H9 (cell line): ENCODE data around the gene SYNJ1. TPM values are rescaled to one million over a fixed set of nuclear protein-coding genes. Genes with fewer than 3 reads are reported as not detected.

Experiments
- DNase-seq: peaks from one replicate; pipeline ENCODE4 v3.0.0-alpha.2; 2017
- H2AFZ ChIP-seq: one replicate; pipeline ENCODE4 v1.6.1; 2013; ENCODE audit warnings: mild to moderate bottlenecking, low read length, control low read depth, moderate library complexity
- H2AK5ac ChIP-seq: 2 replicates; pipeline ENCODE4 v1.6.1; 2013; ENCODE audit warnings: low read length, control low read depth, mixed read lengths; ENCODE audit not compliant: insufficient read length
- H2BK120ac ChIP-seq: one replicate; pipeline ENCODE4 v1.6.1; 2013; ENCODE audit warnings: low read depth, mild to moderate bottlenecking, low read length, control low read depth, inconsistent platforms; ENCODE audit not compliant: poor library complexity, severe bottlenecking
- H2BK12ac ChIP-seq: 2 replicates; pipeline ENCODE4 v1.6.1; 2013; ENCODE audit warnings: low read length, control low read depth, mixed read lengths, low read depth; ENCODE audit not compliant: insufficient read length
- H2BK15ac ChIP-seq: 2 replicates; pipeline ENCODE4 v1.6.1; 2013; ENCODE audit warnings: low read depth, low read length, control low read depth
- H2BK20ac ChIP-seq: one replicate; pipeline ENCODE4 v1.6.1; 2013; ENCODE audit warnings: low read depth, mild to moderate bottlenecking, low read length, control low read depth, inconsistent platforms; ENCODE audit not compliant: poor library complexity, severe bottlenecking
- H2BK5ac ChIP-seq: 2 replicates; pipeline ENCODE4 v1.6.1; 2013; ENCODE audit warnings: low read length, control low read depth, mixed read lengths; ENCODE audit not compliant: insufficient read length
- H3K14ac ChIP-seq: 2 replicates; pipeline ENCODE4 v1.6.1; 2013; ENCODE audit warnings: low read length, control low read depth; ENCODE audit not compliant: insufficient read depth
- H3K18ac ChIP-seq: 2 replicates; pipeline ENCODE4 v1.6.1; 2013; ENCODE audit warnings: low read depth, mild to moderate bottlenecking, mixed read lengths, low read length, control low read depth; ENCODE audit not compliant: insufficient read length
- H3K23ac ChIP-seq: 2 replicates; pipeline ENCODE4 v1.6.1; 2013; ENCODE audit warnings: low read length, control low read depth, mixed read lengths, low read depth; ENCODE audit not compliant: insufficient read length
- H3K23me2 ChIP-seq: 2 replicates; pipeline ENCODE4 v1.6.1; 2013; ENCODE audit warnings: low read depth, mild to moderate bottlenecking, mixed read lengths, low read length, control low read depth; ENCODE audit not compliant: insufficient read length, poor library complexity, severe bottlenecking
- H3K27ac ChIP-seq: 2 replicates; pipeline ENCODE4 v1.5.1; 2013; ENCODE audit warnings: low read length, control low read depth, mixed read lengths, low read depth; ENCODE audit not compliant: insufficient read length
- H3K27me3 ChIP-seq: 2 replicates; pipeline ENCODE4 v1.6.1; 2013; ENCODE audit warnings: low read length, control low read depth, inconsistent platforms; ENCODE audit not compliant: insufficient read depth
- H3K4ac ChIP-seq: 2 replicates; pipeline ENCODE4 v1.6.1; 2013; ENCODE audit warnings: low read depth, mild to moderate bottlenecking, control low read depth, inconsistent platforms, low read length, moderate library complexity
- H3K4me1 ChIP-seq: 2 replicates; pipeline ENCODE4 v1.6.1; 2013; ENCODE audit warnings: low read length, control low read depth, inconsistent platforms; ENCODE audit not compliant: insufficient read depth
- H3K4me2 ChIP-seq: 2 replicates; pipeline ENCODE4 v1.6.1; 2013; ENCODE audit warnings: low read length, control low read depth, mixed read lengths; ENCODE audit not compliant: insufficient read length, insufficient read depth
- H3K56ac ChIP-seq: 2 replicates; pipeline ENCODE4 v1.6.1; 2013; ENCODE audit warnings: low read depth, mild to moderate bottlenecking, mixed read lengths, low read length, control low read depth; ENCODE audit not compliant: insufficient read length
- H3K79me1 ChIP-seq: 2 replicates; pipeline ENCODE4 v1.6.1; 2013; ENCODE audit warnings: low read depth, mild to moderate bottlenecking, moderate library complexity, low read length, control low read depth, inconsistent platforms; ENCODE audit not compliant: insufficient read depth, poor library complexity, severe bottlenecking
- H3K79me2 ChIP-seq: 2 replicates; pipeline ENCODE4 v1.6.1; 2013; ENCODE audit warnings: low read length, control low read depth, inconsistent platforms; ENCODE audit not compliant: insufficient read depth
- H3K9ac ChIP-seq: 2 replicates; pipeline ENCODE4 v1.6.1; 2013; ENCODE audit warnings: low read length, control low read depth, mixed read lengths; ENCODE audit not compliant: insufficient read length; ENCODE audit errors: extremely low read depth
- H3K9me3 ChIP-seq: one replicate; pipeline ENCODE4 v1.6.1; 2013; ENCODE audit warnings: low read depth, low read length, inconsistent platforms; ENCODE audit not compliant: control insufficient read depth
- H3T11ph ChIP-seq: one replicate; pipeline ENCODE4 v1.6.1; 2013; ENCODE audit warnings: mild to moderate bottlenecking, low read length, control low read depth, inconsistent platforms
- H4K20me1 ChIP-seq: one replicate; pipeline ENCODE4 v1.6.1; 2013; ENCODE audit not compliant: control insufficient read depth, insufficient read length, insufficient read depth
- H4K5ac ChIP-seq: 2 replicates; pipeline ENCODE4 v1.6.1; 2013; ENCODE audit warnings: low read depth, mild to moderate bottlenecking, mixed read lengths, low read length, control low read depth; ENCODE audit not compliant: insufficient read length
- H4K8ac ChIP-seq: replicated peaks from 2 replicates; pipeline ENCODE4 v1.6.1; 2013; ENCODE audit warnings: low read length, control low read depth, mixed read lengths, low read depth; ENCODE audit not compliant: insufficient read length
- H4K91ac ChIP-seq: 2 replicates; pipeline ENCODE4 v1.6.1; 2013; ENCODE audit warnings: low read depth, mild to moderate bottlenecking, moderate library complexity, mixed read lengths, low read length, control low read depth; ENCODE audit not compliant: insufficient read length
- H3K27ac Mint-ChIP-seq, 3 experiments: 2 replicates in 2 of 3; 3 replicates in 1 of 3; pipeline ENCODE4 v1.8.0; 2020 to 2021; ENCODE audit warnings: mixed read lengths in 3 of 3, mild to moderate bottlenecking in 1 of 3, moderate library complexity in 1 of 3
- H3K27me3 Mint-ChIP-seq: 2 replicates; pipeline ENCODE4 v1.8.0; 2021; ENCODE audit warnings: low read depth, mild to moderate bottlenecking, moderate library complexity, mixed read lengths
- H3K36me3 Mint-ChIP-seq, 3 experiments: 2 replicates in 2 of 3; 3 replicates in 1 of 3; pipeline ENCODE4 v1.8.0; 2020 to 2021; ENCODE audit warnings: low read depth in 3 of 3, mixed read lengths in 3 of 3; ENCODE audit not compliant: insufficient read depth in 1 of 3
- H3K4me1 Mint-ChIP-seq, 2 experiments: 2 replicates each; pipeline ENCODE4 v1.8.0; 2020; ENCODE audit warnings: mixed read lengths in 2 of 2
- H3K4me3 Mint-ChIP-seq, 2 experiments: 2 replicates in 1 of 2; 3 replicates in 1 of 2; pipeline ENCODE4 v1.8.0; 2020 to 2021; ENCODE audit warnings: mild to moderate bottlenecking in 2 of 2, mixed read lengths in 2 of 2, moderate library complexity in 1 of 2
- H3K9me3 Mint-ChIP-seq, 2 experiments: 2 replicates in 1 of 2; 3 replicates in 1 of 2; pipeline ENCODE4 v1.8.0; 2020; ENCODE audit warnings: mild to moderate bottlenecking in 2 of 2, mixed read lengths in 2 of 2, moderate library complexity in 1 of 2
- WGBS: extraction: QIAGEN DNeasy Blood & Tissue Kit; methylation state at CpG from one replicate; pipeline ENCODE4 v1.1.7; 2013; ENCODE audit warnings: missing lambda C conversion rate, low lambda C conversion rate, mixed read lengths; ENCODE audit not compliant: insufficient read length; ENCODE audit errors: extremely low coverage; 5-methylcytosine and 5-hydroxymethylcytosine counted together
- total RNA-seq: library from RNA; stranded (reverse); gene quantifications from 2 replicates; pipeline ENCODE4 v1.2.1, GENCODE V29; 2021
- TF ChIP-seq, protein P1 (sequence below): fragments of 200-600 bp; sonication (generic); conservative IDR thresholded peaks from 3 replicates; pipeline ENCODE4 v1.8.0; 2021; ENCODE audit warnings: antibody characterized with exemption, mild to moderate bottlenecking

SYNJ1 gene
- total RNA-seq, 1 experiment from 2014 or later, result 7.1 TPM

GRCh38 chr21:32602099-32602498, 125.7 kb downstream of the SYNJ1 start:
- no peak overlapping the region for H3K4me2 ChIP-seq
- H2BK12ac ChIP-seq, result no peak overlapping the region
- no peak overlapping the region for H3K56ac ChIP-seq
- Mint-ChIP-seq H3K4me3 (peak overlapping the region; percentile 21 to 49; a peak in 3 of 5 replicates), H3K36me3 (peaks cover 56 to 79% (median 67%) of the 10 kb centered on the region in 3 experiments), H3K27me3 (no peaks in the 10 kb centered on the region; the same call in 1 of the 2 replicates), H3K9me3 (no peaks in the 10 kb centered on the region), H3K27ac (peak overlapping the region in 2 of 3 experiments; percentile 59 to 77; a peak in 2 of 7 replicates), H3K4me1 (peaks cover 58 to 63% of the 10 kb centered on the region in 2 experiments)
- no peak overlapping the region for H3K4ac ChIP-seq
- H3K18ac ChIP-seq, result no peak overlapping the region
- no peaks in the 10 kb centered on the region for H3K23me2 ChIP-seq
- no peak overlapping the region for H3K14ac ChIP-seq
- H2BK20ac ChIP-seq, result no peak overlapping the region
- H2BK5ac ChIP-seq, result no peak overlapping the region
- H2BK120ac ChIP-seq, result no peak overlapping the region
- no peak overlapping the region for H2BK15ac ChIP-seq
- no peak overlapping the region for H4K8ac ChIP-seq
- no peak overlapping the region for H4K91ac ChIP-seq
- peaks cover 25% of the 10 kb centered on the region for H3K4me1 ChIP-seq
- no peaks in the 10 kb centered on the region for H3K9me3 ChIP-seq
- no peak overlapping the region for H3T11ph ChIP-seq
- no peak overlapping the region for H4K5ac ChIP-seq
- WGBS, result no CpG with 5 or more reads among the region's 6 CpGs
- no peak for DNase-seq
- no peaks in the 10 kb centered on the region for H4K20me1 ChIP-seq
- H2AFZ ChIP-seq, result no peak overlapping the region
- H3K9ac ChIP-seq, result no peak overlapping the region
- TF ChIP-seq, protein P1, sequence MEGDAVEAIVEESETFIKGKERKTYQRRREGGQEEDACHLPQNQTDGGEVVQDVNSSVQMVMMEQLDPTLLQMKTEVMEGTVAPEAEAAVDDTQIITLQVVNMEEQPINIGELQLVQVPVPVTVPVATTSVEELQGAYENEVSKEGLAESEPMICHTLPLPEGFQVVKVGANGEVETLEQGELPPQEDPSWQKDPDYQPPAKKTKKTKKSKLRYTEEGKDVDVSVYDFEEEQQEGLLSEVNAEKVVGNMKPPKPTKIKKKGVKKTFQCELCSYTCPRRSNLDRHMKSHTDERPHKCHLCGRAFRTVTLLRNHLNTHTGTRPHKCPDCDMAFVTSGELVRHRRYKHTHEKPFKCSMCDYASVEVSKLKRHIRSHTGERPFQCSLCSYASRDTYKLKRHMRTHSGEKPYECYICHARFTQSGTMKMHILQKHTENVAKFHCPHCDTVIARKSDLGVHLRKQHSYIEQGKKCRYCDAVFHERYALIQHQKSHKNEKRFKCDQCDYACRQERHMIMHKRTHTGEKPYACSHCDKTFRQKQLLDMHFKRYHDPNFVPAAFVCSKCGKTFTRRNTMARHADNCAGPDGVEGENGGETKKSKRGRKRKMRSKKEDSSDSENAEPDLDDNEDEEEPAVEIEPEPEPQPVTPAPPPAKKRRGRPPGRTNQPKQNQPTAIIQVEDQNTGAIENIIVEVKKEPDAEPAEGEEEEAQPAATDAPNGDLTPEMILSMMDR, result no peak
- H3K27me3 ChIP-seq, result no peaks in the 10 kb centered on the region
- no peak overlapping the region for H2AK5ac ChIP-seq
- no peaks in the 10 kb centered on the region for H3K79me1 ChIP-seq
- no peaks in the 10 kb centered on the region for H3K79me2 ChIP-seq
- H3K23ac ChIP-seq, result no peak overlapping the region
- no peak overlapping the region for H3K27ac ChIP-seq
